HepG2 (cell line): ENCODE results near the gene MCTS1. TPM values are rescaled to one million over a fixed set of nuclear protein-coding genes. Genes with fewer than 3 reads are reported as not detected.

Source experiments
- ARHGAP35 ChIP-seq: sonication (generic); formaldehyde crosslinking; IDR thresholded peaks from 2 replicates; pipeline ENCODE4 v1.9.0; 2022; ENCODE audit warnings: mild to moderate bottlenecking, inconsistent platforms, moderate library complexity, missing genetic modification reagents, borderline replicate concordance
- ATRX ChIP-seq: sonication (generic); formaldehyde crosslinking; IDR thresholded peaks from 2 replicates; pipeline ENCODE4 v1.4.0; 2020; ENCODE audit warnings: missing genetic modification reagents, borderline replicate concordance
- BRD4 ChIP-seq: sonication (generic); formaldehyde crosslinking; IDR thresholded peaks from 2 replicates; pipeline ENCODE4 v1.4.0; 2020; ENCODE audit warnings: missing genetic modification reagents
- CCDC6 ChIP-seq: sonication (generic); formaldehyde crosslinking; IDR thresholded peaks from 2 replicates; pipeline ENCODE4 v1.8.1; 2022; ENCODE audit warnings: mild to moderate bottlenecking, missing genetic modification reagents, moderate library complexity
- EP300 ChIP-seq, 3 experiments: sonication (generic) in 1 of 3; formaldehyde crosslinking in 1 of 3; IDR thresholded peaks; 2 replicates each; pipeline versions ENCODE4 v1.5.1 to v1.6.1; 2011 to 2020; ENCODE audit warnings: low read depth in 2 of 3, low read length in 2 of 3, borderline replicate concordance in 1 of 3, improper control_type of control experiment in 1 of 3, mild to moderate bottlenecking in 1 of 3, missing genetic modification reagents in 1 of 3, moderate library complexity in 1 of 3
- HDAC1 ChIP-seq: sonication (generic); formaldehyde crosslinking; IDR thresholded peaks from 2 replicates; pipeline ENCODE4 v1.5.1; 2020; ENCODE audit warnings: mild to moderate bottlenecking, missing genetic modification reagents
- NFYB ChIP-seq: sonication (generic); formaldehyde crosslinking; IDR thresholded peaks from 2 replicates; pipeline ENCODE4 v1.4.0; 2020; ENCODE audit warnings: missing genetic modification reagents
- TCF12 ChIP-seq, 2 experiments: fragments of 450-650 bp in 1 of 2; sonication (generic) in 1 of 2; formaldehyde crosslinking in 1 of 2; IDR thresholded peaks; 2 replicates each; pipeline versions ENCODE4 v1.6.1 to v1.8.0; 2017 to 2022; ENCODE audit warnings: antibody characterized with exemption in 1 of 2, mild to moderate bottlenecking in 1 of 2, missing genetic modification reagents in 1 of 2, moderate library complexity in 1 of 2
- ZC3H13 ChIP-seq: sonication (generic); formaldehyde crosslinking; IDR thresholded peaks from 2 replicates; pipeline ENCODE4 v1.8.1; 2023; ENCODE audit warnings: mild to moderate bottlenecking, missing genetic modification reagents, moderate library complexity
- ZMYM2 ChIP-seq: sonication (generic); formaldehyde crosslinking; IDR thresholded peaks from 2 replicates; pipeline ENCODE4 v1.8.0; 2022; ENCODE audit warnings: mild to moderate bottlenecking, missing genetic modification reagents
- ZNF20 ChIP-seq: sonication (generic); formaldehyde crosslinking; IDR thresholded peaks from 2 replicates; pipeline ENCODE4 v1.4.0; 2020; ENCODE audit warnings: mild to moderate bottlenecking, moderate library complexity, missing genetic modification reagents
- ZNF569 ChIP-seq: sonication (generic); formaldehyde crosslinking; IDR thresholded peaks from 2 replicates; pipeline ENCODE4 v1.5.0; 2020; ENCODE audit warnings: mild to moderate bottlenecking, missing genetic modification reagents, moderate library complexity, borderline replicate concordance
- ZNF616 ChIP-seq: sonication (generic); formaldehyde crosslinking; IDR thresholded peaks from 2 replicates; pipeline ENCODE4 v1.5.0; 2020; ENCODE audit warnings: low read depth, mild to moderate bottlenecking, missing genetic modification reagents
- polyA plus RNA-seq, 8 experiments: library from polyadenylated mRNA; depleted of rRNA in 3 of 8; stranded (reverse) in 7 of 8; unstranded in 1 of 8; fragments of >200 nt; fragmentation: Illumina TruSeq in 4 of 8; extraction: Trizol in 4 of 8; gene quantifications; 2 replicates each; pipeline versions ENCODE4 v1.2.1 to v1.2.3, GENCODE V29; 2011 to 2016; ENCODE audit warnings: low read depth in 4 of 8, missing spikeins in 1 of 8, mixed read lengths in 1 of 8; ENCODE audit not compliant: insufficient read depth in 1 of 8
- total RNA-seq, 5 experiments: library from RNA; depleted of rRNA; stranded (reverse); fragments of >200 nt; fragmentation: Illumina TruSeq; extraction: Trizol; gene quantifications; 2 replicates each; pipeline ENCODE4 v1.2.3, GENCODE V29; 2016; ENCODE audit warnings: low read depth in 1 of 5
- TF ChIP-seq, protein P1 (sequence below): sonication (generic); formaldehyde crosslinking; IDR thresholded peaks from 2 replicates; pipeline ENCODE4 v1.9.0; 2022; ENCODE audit warnings: missing genetic modification reagents, mild to moderate bottlenecking, borderline replicate concordance
- TF ChIP-seq, protein P2 (sequence below): sonication (generic); formaldehyde crosslinking; IDR thresholded peaks from 2 replicates; pipeline ENCODE4 v1.8.0; 2022; ENCODE audit warnings: missing genetic modification reagents, mild to moderate bottlenecking, borderline replicate concordance
- TF ChIP-seq, protein P3 (sequence below): sonication (generic); formaldehyde crosslinking; IDR thresholded peaks from 2 replicates; pipeline ENCODE4 v1.4.0; 2020; ENCODE audit warnings: missing genetic modification reagents, mild to moderate bottlenecking, borderline replicate concordance
- TF ChIP-seq, protein P4 (sequence below): IDR thresholded peaks from 2 replicates; pipeline ENCODE4 v1.6.1; 2016; ENCODE audit warnings: low read depth
- TF ChIP-seq, protein P5 (sequence below): sonication (generic); formaldehyde crosslinking; IDR thresholded peaks from 2 replicates; pipeline ENCODE4 v1.4.0; 2020; ENCODE audit warnings: missing genetic modification reagents

Gene MCTS1
- total and polyA plus RNA-seq, 2 of the 13 experiments (the other 11 are each of a cell fraction or from before 2014, with no cell fraction given), result 30.1 to 59.0 TPM

DNA sequence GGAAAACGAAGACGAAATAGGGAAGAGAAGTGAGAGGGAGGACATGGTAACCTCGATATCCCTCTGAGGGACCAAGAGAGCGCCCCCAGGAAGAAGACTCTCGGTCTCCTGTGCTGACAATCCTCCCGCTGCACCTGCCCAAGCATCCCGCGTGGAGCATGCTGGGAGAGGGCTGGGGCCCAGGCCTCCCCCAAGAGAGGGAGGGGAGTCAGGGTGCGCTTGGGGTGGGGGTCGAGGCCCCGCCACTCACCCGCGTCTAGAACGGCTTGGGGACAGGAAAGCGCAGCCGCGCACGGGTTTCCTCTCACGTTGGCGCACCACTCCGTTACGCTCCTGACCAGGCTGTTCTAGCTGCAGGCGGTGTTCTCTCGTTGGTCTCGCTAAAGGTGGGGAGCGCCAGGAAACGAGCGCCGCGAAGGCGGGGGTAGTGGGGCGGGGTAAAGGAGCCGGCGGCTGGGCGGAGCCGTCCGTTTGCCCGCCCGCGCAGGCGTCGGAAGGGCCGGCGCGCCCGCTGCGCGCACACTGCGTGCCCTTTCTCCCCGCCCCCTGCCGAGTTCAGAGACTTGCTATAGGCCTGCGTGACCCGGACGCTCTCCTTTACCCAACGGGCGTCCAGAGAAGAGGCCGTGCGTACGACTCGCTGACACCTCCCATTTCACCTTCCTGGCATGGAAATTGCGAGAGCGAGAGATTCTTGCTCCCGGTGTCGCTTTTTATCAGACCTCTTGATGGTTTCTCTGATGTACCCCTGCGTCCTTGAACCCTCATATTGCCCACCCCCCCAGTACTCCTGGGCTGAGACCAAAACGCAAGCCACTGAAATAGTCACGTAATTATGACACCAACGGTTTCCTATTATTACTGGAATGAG lies 26.0 kb downstream of the MCTS1 start, which contains the start of gene C1GALT1C1 (continued):
- TF ChIP-seq, protein P1, sequence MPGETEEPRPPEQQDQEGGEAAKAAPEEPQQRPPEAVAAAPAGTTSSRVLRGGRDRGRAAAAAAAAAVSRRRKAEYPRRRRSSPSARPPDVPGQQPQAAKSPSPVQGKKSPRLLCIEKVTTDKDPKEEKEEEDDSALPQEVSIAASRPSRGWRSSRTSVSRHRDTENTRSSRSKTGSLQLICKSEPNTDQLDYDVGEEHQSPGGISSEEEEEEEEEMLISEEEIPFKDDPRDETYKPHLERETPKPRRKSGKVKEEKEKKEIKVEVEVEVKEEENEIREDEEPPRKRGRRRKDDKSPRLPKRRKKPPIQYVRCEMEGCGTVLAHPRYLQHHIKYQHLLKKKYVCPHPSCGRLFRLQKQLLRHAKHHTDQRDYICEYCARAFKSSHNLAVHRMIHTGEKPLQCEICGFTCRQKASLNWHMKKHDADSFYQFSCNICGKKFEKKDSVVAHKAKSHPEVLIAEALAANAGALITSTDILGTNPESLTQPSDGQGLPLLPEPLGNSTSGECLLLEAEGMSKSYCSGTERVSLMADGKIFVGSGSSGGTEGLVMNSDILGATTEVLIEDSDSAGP (CRISPR knock-in tag), result peak; percentile 71
- no peak; the same call in 1 of the 2 replicates for TF ChIP-seq BRD4
- peak; percentile 79 for TF ChIP-seq NFYB (CRISPR knock-in tag)
- TF ChIP-seq, protein P2, sequence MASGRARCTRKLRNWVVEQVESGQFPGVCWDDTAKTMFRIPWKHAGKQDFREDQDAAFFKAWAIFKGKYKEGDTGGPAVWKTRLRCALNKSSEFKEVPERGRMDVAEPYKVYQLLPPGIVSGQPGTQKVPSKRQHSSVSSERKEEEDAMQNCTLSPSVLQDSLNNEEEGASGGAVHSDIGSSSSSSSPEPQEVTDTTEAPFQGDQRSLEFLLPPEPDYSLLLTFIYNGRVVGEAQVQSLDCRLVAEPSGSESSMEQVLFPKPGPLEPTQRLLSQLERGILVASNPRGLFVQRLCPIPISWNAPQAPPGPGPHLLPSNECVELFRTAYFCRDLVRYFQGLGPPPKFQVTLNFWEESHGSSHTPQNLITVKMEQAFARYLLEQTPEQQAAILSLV (CRISPR knock-in tag), result no peak
- TF ChIP-seq, protein P3, sequence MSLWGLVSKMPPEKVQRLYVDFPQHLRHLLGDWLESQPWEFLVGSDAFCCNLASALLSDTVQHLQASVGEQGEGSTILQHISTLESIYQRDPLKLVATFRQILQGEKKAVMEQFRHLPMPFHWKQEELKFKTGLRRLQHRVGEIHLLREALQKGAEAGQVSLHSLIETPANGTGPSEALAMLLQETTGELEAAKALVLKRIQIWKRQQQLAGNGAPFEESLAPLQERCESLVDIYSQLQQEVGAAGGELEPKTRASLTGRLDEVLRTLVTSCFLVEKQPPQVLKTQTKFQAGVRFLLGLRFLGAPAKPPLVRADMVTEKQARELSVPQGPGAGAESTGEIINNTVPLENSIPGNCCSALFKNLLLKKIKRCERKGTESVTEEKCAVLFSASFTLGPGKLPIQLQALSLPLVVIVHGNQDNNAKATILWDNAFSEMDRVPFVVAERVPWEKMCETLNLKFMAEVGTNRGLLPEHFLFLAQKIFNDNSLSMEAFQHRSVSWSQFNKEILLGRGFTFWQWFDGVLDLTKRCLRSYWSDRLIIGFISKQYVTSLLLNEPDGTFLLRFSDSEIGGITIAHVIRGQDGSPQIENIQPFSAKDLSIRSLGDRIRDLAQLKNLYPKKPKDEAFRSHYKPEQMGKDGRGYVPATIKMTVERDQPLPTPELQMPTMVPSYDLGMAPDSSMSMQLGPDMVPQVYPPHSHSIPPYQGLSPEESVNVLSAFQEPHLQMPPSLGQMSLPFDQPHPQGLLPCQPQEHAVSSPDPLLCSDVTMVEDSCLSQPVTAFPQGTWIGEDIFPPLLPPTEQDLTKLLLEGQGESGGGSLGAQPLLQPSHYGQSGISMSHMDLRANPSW (CRISPR knock-in tag), result no peak
- no peak for TF ChIP-seq ZMYM2 (CRISPR knock-in tag)
- no peak for TF ChIP-seq ZC3H13
- TF ChIP-seq ATRX (CRISPR knock-in tag), result no peak
- peak; percentile 63 for TF ChIP-seq HDAC1 (CRISPR knock-in tag)
- TF ChIP-seq ARHGAP35 (CRISPR knock-in tag), result no peak
- TF ChIP-seq, protein P4, sequence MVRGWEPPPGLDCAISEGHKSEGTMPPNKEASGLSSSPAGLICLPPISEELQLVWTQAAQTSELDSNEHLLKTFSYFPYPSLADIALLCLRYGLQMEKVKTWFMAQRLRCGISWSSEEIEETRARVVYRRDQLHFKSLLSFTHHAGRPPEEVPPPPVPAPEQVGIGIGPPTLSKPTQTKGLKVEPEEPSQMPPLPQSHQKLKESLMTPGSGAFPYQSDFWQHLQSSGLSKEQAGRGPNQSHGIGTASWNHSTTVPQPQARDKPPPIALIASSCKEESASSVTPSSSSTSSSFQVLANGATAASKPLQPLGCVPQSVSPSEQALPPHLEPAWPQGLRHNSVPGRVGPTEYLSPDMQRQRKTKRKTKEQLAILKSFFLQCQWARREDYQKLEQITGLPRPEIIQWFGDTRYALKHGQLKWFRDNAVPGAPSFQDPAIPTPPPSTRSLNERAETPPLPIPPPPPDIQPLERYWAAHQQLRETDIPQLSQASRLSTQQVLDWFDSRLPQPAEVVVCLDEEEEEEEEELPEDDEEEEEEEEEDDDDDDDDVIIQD (CRISPR knock-in tag), result peak; percentile 12; the same call in 1 of the 2 replicates
- TF ChIP-seq TCF12 (IDR thresholded peaks at IDR 0.05), result no peak
- TF ChIP-seq TCF12 (CRISPR knock-in tag; IDR thresholded peaks at IDR 0.05), result no peak
- TF ChIP-seq, protein P5, sequence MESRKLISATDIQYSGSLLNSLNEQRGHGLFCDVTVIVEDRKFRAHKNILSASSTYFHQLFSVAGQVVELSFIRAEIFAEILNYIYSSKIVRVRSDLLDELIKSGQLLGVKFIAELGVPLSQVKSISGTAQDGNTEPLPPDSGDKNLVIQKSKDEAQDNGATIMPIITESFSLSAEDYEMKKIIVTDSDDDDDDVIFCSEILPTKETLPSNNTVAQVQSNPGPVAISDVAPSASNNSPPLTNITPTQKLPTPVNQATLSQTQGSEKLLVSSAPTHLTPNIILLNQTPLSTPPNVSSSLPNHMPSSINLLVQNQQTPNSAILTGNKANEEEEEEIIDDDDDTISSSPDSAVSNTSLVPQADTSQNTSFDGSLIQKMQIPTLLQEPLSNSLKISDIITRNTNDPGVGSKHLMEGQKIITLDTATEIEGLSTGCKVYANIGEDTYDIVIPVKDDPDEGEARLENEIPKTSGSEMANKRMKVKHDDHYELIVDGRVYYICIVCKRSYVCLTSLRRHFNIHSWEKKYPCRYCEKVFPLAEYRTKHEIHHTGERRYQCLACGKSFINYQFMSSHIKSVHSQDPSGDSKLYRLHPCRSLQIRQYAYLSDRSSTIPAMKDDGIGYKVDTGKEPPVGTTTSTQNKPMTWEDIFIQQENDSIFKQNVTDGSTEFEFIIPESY (CRISPR knock-in tag), result no peak
- no peak for TF ChIP-seq ZNF569 (CRISPR knock-in tag)
- TF ChIP-seq ZNF20 (CRISPR knock-in tag), result no peak
- no peak for TF ChIP-seq EP300 (IDR thresholded peaks at IDR 0.05; ENCODE audit: low read depth in 2 of 2, low read length in 2 of 2)
- TF ChIP-seq EP300 (CRISPR knock-in tag; IDR thresholded peaks at IDR 0.05; ENCODE audit: borderline replicate concordance), result no peak
- TF ChIP-seq CCDC6 (CRISPR knock-in tag), result no peak
- TF ChIP-seq ZNF616 (CRISPR knock-in tag), result no peak
